ENCODE results near the gene GTPBP2. TPM values are rescaled to one million over a fixed set of nuclear protein-coding genes. Genes with fewer than 3 reads are reported as not detected.

GTPBP2 gene
- total RNA-seq (2012; rRNA removed) (34.2 and 38.4 TPM in 2 replicates), polyA plus RNA-seq (2012; rRNA removed) (79.7 and 86.6 TPM in 2 replicates), Bru-seq, nascent RNA (percentile 92 among the genes with signal in this experiment), BruChase-seq, experiment 1, labeled RNA remaining after a 6-hour chase (percentile 90 among the genes with signal in this experiment), BruChase-seq, experiment 2, labeled RNA remaining after a 2-hour chase (percentile 94 among the genes with signal in this experiment)
- polyA plus RNA-seq (2012; cell fraction: cytosol; rRNA removed) = 30.1 and 40.2 TPM in 2 replicates
- polyA plus RNA-seq (2012; cell fraction: nucleus; rRNA removed; ENCODE audit: low replicate concordance) = 470 and 640 TPM in 2 replicates
- long read RNA-seq, partial matches to known transcripts = 18 of 40 reads
- long read RNA-seq, other reads (novel, unspliced or antisense) = 19 of 40 reads

GRCh38 chr6:43629104-43629504, at the start of gene GTPBP2:
GTPBP2 (minus strand) TSS chr6:43629264; CDS start chr6:43629162, 102 bp downstream.
- Histone ChIP-seq H3K27ac (ENCODE audit: insufficient read depth, low read length) (peak within 1 kb of the TSS; percentile 98), H4K20me1 (ENCODE audit: insufficient read depth, low read length) (no peaks in the 10 kb centered on the region), H3K4me2 (ENCODE audit: low read depth, low read length) (peak within 1 kb of the TSS; percentile 96), H2BK5ac (ENCODE audit: low read depth, low read length, poor library complexity, severe bottlenecking) (peak within 1 kb of the TSS; percentile 87), H4K8ac (ENCODE audit: low read depth in 2 of 2, low read length in 2 of 2) (peak within 1 kb of the TSS; percentile 71 to 95), H3K4me3 (ENCODE audit: insufficient read depth, low read depth, low read length) (peak within 1 kb of the TSS; percentile 85), H2BK20ac (ENCODE audit: low read depth, low read length) (peak within 1 kb of the TSS; percentile 76), H3K56ac (ENCODE audit: extremely low read depth, insufficient read depth, low read length) (peak within 1 kb of the TSS; percentile 93), H2AFZ (replicated peaks; ENCODE audit: low read length, poor library complexity) (peak within 1 kb of the TSS; percentile 94), H2AK9ac (replicated peaks; ENCODE audit: low read depth, low read length, poor library complexity) (peak within 1 kb of the TSS; percentile 92), H2BK120ac (ENCODE audit: low read depth, low read length) (peak within 1 kb of the TSS; percentile 86), H3K4ac (ENCODE audit: low read depth, low read length) (peak within 1 kb of the TSS; percentile 96), H3K79me1 (ENCODE audit: low read depth in 1 of 2, low read length in 2 of 2) (peaks cover 27 to 45% of the 10 kb centered on the region in 2 experiments), H3K4me1 (ENCODE audit: control insufficient read depth, insufficient read depth, low read length) (peaks cover 8% of the 10 kb centered on the region), H3K18ac (ENCODE audit: low read depth, low read length) (peak within 1 kb of the TSS; percentile 62), H2BK15ac (ENCODE audit: low read depth, low read length) (peak within 1 kb of the TSS; percentile 85; the same call in 2 of the 3 replicates), H3K9ac (ENCODE audit: low read depth, low read length) (peak within 1 kb of the TSS; percentile 99), H3K9me1 (ENCODE audit: insufficient read depth, low read length) (peaks cover 24% of the 10 kb centered on the region), H4K5ac (ENCODE audit: low read depth, low read length) (peak within 1 kb of the TSS; percentile 66), H3K14ac (replicated peaks; ENCODE audit: low read depth, low read length) (peak within 1 kb of the TSS; percentile 99), H3K23ac (ENCODE audit: low read depth, low read length) (peak within 1 kb of the TSS; percentile 99), H4K91ac (ENCODE audit: insufficient read depth, low read depth, low read length) (peak within 1 kb of the TSS; percentile 86), H2AK5ac (ENCODE audit: low read depth, low read length) (peak within 1 kb of the TSS; percentile 99), H3K27me3 (ENCODE audit: control insufficient read depth, insufficient read depth, low read length) (no peaks in the 10 kb centered on the region), H3K9me3 (ENCODE audit: control insufficient read depth, insufficient read depth, low read length) (no peaks in the 10 kb centered on the region), H3K36me3 (ENCODE audit: control insufficient read depth, insufficient read depth, low read length) (peaks cover 21% of the 10 kb centered on the region)
- in situ Hi-C loops (cut with MboI; ENCODE audit: low sequenced_read_pairs) = no loop called here
- TF ChIP-seq MAZ (IDR thresholded peaks at IDR 0.05; ENCODE audit: borderline replicate concordance, low read depth, low read length) (peak; percentile 81), CEBPB (IDR thresholded peaks at IDR 0.05; ENCODE audit: low read depth, low read length) (no peak), MXI1 (IDR thresholded peaks at IDR 0.05; ENCODE audit: borderline replicate concordance, low read depth, low read length) (peak; percentile 54; the same call in 1 of the 2 replicates), RCOR1 (IDR thresholded peaks at IDR 0.05; ENCODE audit: insufficient replicate concordance, low read length) (no peak), CHD1 (IDR thresholded peaks at IDR 0.05; ENCODE audit: low read depth, low read length) (0 out of 2 replicates have a peak, but pooled peaks have one; percentile 3)
- TF ChIP-seq, protein P1, sequence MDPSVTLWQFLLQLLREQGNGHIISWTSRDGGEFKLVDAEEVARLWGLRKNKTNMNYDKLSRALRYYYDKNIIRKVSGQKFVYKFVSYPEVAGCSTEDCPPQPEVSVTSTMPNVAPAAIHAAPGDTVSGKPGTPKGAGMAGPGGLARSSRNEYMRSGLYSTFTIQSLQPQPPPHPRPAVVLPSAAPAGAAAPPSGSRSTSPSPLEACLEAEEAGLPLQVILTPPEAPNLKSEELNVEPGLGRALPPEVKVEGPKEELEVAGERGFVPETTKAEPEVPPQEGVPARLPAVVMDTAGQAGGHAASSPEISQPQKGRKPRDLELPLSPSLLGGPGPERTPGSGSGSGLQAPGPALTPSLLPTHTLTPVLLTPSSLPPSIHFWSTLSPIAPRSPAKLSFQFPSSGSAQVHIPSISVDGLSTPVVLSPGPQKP (IDR thresholded peaks at IDR 0.05; ENCODE audit: borderline replicate concordance, low read depth, low read length) = no peak
- no TSS peak for BruUV-seq (replicated peaks)
- WGBS, 2 experiments (ENCODE audit: extremely low coverage in 2 of 2, insufficient read length in 1 of 2) = 3% methylated on average over 8 of the region's 46 CpGs; no CpG with 5 or more reads in 1 of the 2 experiments
- ATAC-seq (ENCODE audit: low read depth) = peak; percentile 86
- DNase-seq = peak; percentile 99
- CTCF ChIA-PET = no interaction called here
- POLR2A ChIA-PET (ENCODE audit: unreplicated experiment) = interaction anchor here (1.0 kb wide), 1 partner anchor 15 kb away, joined by 3 read pairs; no protein-coding TSS in a partner anchor
- dilution Hi-C loops (cut with HindIII; ENCODE audit: low sequenced_read_pairs, unreplicated experiment) = no loop called here
- intact Hi-C loops (cut with micrococcal nuclease) = loop anchor here (5.0 kb wide), 1 partner anchor 143 kb away; the partner anchor contains the start of gene VEGFA

All from IMR-90 (cell line).